Measurements from ENCODE around the gene SLC22A3. TPM values are rescaled to one million over a fixed set of nuclear protein-coding genes. Genes with fewer than 3 reads are reported as not detected.

The SLC22A3 gene
- total RNA-seq, 1 experiment from 2014 or later: 2.4 TPM

DNA sequence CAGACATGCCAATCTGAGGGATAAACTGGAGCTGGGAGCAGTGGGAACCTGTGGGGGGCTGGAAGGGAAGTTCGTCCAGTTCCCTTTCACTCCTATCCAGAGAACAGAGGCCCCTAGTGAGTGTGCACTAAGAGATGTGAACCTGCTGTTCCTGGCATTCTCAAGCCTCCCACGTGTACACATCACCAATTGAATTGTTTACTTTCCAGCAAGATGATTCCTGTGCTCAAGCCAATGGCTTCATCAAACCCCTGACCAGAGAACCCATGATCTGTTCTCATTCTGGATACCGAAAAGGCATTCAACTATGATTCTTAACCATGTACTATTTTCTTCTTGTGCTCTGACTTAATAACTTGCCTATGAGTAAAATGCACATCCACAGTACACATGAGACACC, 10.2 kb upstream of the SLC22A3 start:
- no peaks in the 10 kb centered on the region; the same call in 1 of the 2 replicates for H3K27me3 ChIP-seq (replicated peaks; ENCODE audit: control insufficient read depth, insufficient read depth, low read length)
- intact Hi-C loops (cut with micrococcal nuclease; ENCODE audit: unreplicated experiment): no loop called here
- H3K27me3 Mint-ChIP-seq (ENCODE audit: insufficient read depth, unreplicated experiment): peaks cover 3% of the 10 kb centered on the region
- TF ChIP-seq, protein P1, sequence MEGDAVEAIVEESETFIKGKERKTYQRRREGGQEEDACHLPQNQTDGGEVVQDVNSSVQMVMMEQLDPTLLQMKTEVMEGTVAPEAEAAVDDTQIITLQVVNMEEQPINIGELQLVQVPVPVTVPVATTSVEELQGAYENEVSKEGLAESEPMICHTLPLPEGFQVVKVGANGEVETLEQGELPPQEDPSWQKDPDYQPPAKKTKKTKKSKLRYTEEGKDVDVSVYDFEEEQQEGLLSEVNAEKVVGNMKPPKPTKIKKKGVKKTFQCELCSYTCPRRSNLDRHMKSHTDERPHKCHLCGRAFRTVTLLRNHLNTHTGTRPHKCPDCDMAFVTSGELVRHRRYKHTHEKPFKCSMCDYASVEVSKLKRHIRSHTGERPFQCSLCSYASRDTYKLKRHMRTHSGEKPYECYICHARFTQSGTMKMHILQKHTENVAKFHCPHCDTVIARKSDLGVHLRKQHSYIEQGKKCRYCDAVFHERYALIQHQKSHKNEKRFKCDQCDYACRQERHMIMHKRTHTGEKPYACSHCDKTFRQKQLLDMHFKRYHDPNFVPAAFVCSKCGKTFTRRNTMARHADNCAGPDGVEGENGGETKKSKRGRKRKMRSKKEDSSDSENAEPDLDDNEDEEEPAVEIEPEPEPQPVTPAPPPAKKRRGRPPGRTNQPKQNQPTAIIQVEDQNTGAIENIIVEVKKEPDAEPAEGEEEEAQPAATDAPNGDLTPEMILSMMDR (IDR thresholded peaks at IDR 0.05; ENCODE audit: insufficient read depth in 1 of 2, low read depth in 1 of 2, low read length in 1 of 2, severe bottlenecking in 1 of 2, unreplicated experiment in 1 of 2): no peak
- BruUV-seq (replicated peaks): no TSS peak
- H3K36me3 Mint-ChIP-seq (ENCODE audit: insufficient read depth, unreplicated experiment): no peaks in the 10 kb centered on the region
- no peaks in the 10 kb centered on the region for H3K36me3 ChIP-seq (ENCODE audit: control insufficient read depth, insufficient read depth, low read length)
- no peak for DNase-seq
- POLR2A ChIA-PET: no interaction called here
- H3K9me3 Mint-ChIP-seq (ENCODE audit: unreplicated experiment): no peaks in the 10 kb centered on the region
- CTCF ChIA-PET: no interaction called here
- no peak overlapping the region for H3K4me3 Mint-ChIP-seq (ENCODE audit: unreplicated experiment)
- no peak overlapping the region for H3K27ac Mint-ChIP-seq (ENCODE audit: unreplicated experiment)
- no peak overlapping the region for H3K4me3 ChIP-seq (ENCODE audit: low read depth, low read length)
- H3K9me3 ChIP-seq: no peaks in the 10 kb centered on the region
- peaks cover 7% of the 10 kb centered on the region for H3K4me1 Mint-ChIP-seq (ENCODE audit: low read depth, unreplicated experiment)
- H3K4me1 ChIP-seq: no peaks in the 10 kb centered on the region

DNA sequence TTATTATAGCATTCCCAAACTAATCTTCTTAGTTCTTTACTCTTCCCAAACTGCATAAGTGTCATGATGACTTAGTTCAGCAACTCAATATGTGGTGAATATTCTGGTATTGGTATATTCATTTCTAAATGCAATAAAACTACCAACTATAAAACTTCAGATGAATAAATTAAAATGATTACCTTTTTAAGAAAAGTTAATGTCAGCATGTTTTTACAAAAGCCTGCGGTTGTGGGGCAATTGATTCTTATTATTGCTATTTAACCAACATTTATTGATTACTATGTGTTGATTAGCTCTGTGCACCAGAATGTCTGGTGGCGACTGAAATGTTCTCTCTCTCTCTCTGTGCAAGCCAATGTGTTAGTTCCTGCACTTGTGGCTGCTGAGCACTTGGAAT, 5.0 kb upstream of the SLC22A3 start:
- Mint-ChIP-seq H3K27ac (ENCODE audit: unreplicated experiment) (no peak overlapping the region), H3K9me3 (ENCODE audit: unreplicated experiment) (no peaks in the 10 kb centered on the region), H3K27me3 (ENCODE audit: insufficient read depth, unreplicated experiment) (peaks cover 2% of the 10 kb centered on the region), H3K4me3 (ENCODE audit: unreplicated experiment) (no peak overlapping the region), H3K36me3 (ENCODE audit: insufficient read depth, unreplicated experiment) (no peaks in the 10 kb centered on the region), H3K4me1 (ENCODE audit: low read depth, unreplicated experiment) (no peaks in the 10 kb centered on the region)
- Histone ChIP-seq H3K4me3 (ENCODE audit: low read depth, low read length) (no peak overlapping the region), H3K4me1 (no peaks in the 10 kb centered on the region), H3K27me3 (replicated peaks; ENCODE audit: control insufficient read depth, insufficient read depth, low read length) (no peaks in the 10 kb centered on the region), H3K36me3 (ENCODE audit: control insufficient read depth, insufficient read depth, low read length) (no peaks in the 10 kb centered on the region; the same call in 1 of the 2 replicates), H3K9me3 (no peaks in the 10 kb centered on the region)
- intact Hi-C loops (cut with micrococcal nuclease; ENCODE audit: unreplicated experiment): no loop called here
- TF ChIP-seq, protein P1 (IDR thresholded peaks at IDR 0.05; ENCODE audit: insufficient read depth in 1 of 2, low read depth in 1 of 2, low read length in 1 of 2, severe bottlenecking in 1 of 2, unreplicated experiment in 1 of 2): no peak
- BruUV-seq (replicated peaks): no TSS peak
- CTCF ChIA-PET: no interaction called here
- DNase-seq: no peak
- POLR2A ChIA-PET: no interaction called here

DNA sequence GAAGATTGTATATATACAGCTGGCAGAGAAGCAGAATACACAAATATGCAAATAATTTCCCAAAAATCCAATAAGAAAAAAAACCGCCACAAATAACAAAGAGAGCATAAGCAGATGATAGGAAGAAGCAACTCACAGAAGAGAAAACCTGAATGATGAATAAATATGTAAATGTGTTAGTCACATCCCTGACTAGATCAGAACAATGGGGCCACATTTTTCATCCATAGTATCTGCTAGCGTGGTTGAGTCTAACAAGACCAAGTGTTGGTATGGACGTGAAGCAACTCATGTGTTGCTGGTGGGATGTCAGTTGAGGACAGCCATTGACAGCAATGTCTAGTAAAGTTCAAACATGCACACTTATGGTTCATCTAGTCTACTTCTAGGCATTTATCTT, 3.9 kb upstream of the SLC22A3 start:
- no peak overlapping the region for H3K27ac Mint-ChIP-seq (ENCODE audit: unreplicated experiment)
- intact Hi-C loops (cut with micrococcal nuclease; ENCODE audit: unreplicated experiment): no loop called here
- H3K9me3 Mint-ChIP-seq (ENCODE audit: unreplicated experiment): no peaks in the 10 kb centered on the region
- no peak overlapping the region for H3K4me3 ChIP-seq (ENCODE audit: low read depth, low read length)
- H3K36me3 ChIP-seq (ENCODE audit: control insufficient read depth, insufficient read depth, low read length): no peaks in the 10 kb centered on the region; the same call in 1 of the 2 replicates
- ChIA-PET CTCF (no interaction called here), POLR2A (no interaction called here)
- peaks cover 2% of the 10 kb centered on the region for H3K27me3 Mint-ChIP-seq (ENCODE audit: insufficient read depth, unreplicated experiment)
- TF ChIP-seq, protein P1 (IDR thresholded peaks at IDR 0.05; ENCODE audit: insufficient read depth in 1 of 2, low read depth in 1 of 2, low read length in 1 of 2, severe bottlenecking in 1 of 2, unreplicated experiment in 1 of 2): no peak
- no TSS peak for BruUV-seq (replicated peaks)
- no peak for DNase-seq
- H3K36me3 Mint-ChIP-seq (ENCODE audit: insufficient read depth, unreplicated experiment): peaks cover 5% of the 10 kb centered on the region
- no peaks in the 10 kb centered on the region for H3K9me3 ChIP-seq
- peaks cover 4% of the 10 kb centered on the region; the same call in 1 of the 2 replicates for H3K4me1 ChIP-seq
- peaks cover 4% of the 10 kb centered on the region for H3K4me1 Mint-ChIP-seq (ENCODE audit: low read depth, unreplicated experiment)
- H3K4me3 Mint-ChIP-seq (ENCODE audit: unreplicated experiment): no peak overlapping the region
- H3K27me3 ChIP-seq (replicated peaks; ENCODE audit: control insufficient read depth, insufficient read depth, low read length): no peaks in the 10 kb centered on the region
